ENCODE data around the gene GRM6.

The GRM6 gene

GRCh38 chr5:178994580-178995340 is at the start of gene GRM6:
Gene GRM6 (minus strand): TSS chr5:178995320. CDS start chr5:178994944, 376 bp downstream.
- peak; percentile 54 for DNase-seq

- no peak for DNase-seq
These were observed 49.6 kb upstream of the GRM6 start for GRCh38 chr5:179044765-179045164.

DNA sequence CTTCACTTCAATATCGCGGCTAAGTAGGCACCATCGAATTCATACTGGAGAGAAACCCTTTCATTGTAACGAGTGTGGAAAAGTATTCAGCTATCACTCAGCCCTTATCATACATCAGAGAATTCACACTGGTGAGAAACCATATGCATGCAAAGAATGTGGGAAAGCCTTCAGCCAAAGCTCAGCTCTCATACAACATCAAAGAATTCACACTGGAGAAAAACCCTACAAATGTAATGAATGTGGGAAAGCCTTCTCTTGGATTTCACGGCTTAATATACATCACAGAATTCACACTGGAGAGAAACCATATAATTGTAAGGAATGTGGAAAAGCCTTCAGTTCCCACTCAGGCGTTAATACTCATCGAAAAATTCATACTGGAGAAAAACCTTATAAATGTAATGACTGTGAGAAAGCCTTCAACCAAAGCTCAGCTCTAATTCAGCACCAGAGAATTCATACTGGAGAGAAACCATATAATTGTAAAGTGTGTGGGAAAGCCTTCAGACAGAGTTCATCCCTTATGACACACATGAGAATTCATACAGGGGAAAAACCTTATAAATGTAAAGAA is 38.0 kb upstream of the GRM6 start:
- no peak for DNase-seq

- peak; percentile 98 for DNase-seq
These were observed 28.5 kb upstream of the GRM6 start, which contains the start of gene ZNF879 for GRCh38 chr5:179023528-179024189. Gene ZNF879 (plus strand): TSS chr5:179023804. CDS start chr5:179025005, 1,201 bp downstream.

GRCh38 chr5:179008667-179009066 is 13.5 kb upstream of the GRM6 start:
- no peak for DNase-seq

GRCh38 chr5:179006564-179006963 is 11.4 kb upstream of the GRM6 start:
- no peak for DNase-seq

DNA sequence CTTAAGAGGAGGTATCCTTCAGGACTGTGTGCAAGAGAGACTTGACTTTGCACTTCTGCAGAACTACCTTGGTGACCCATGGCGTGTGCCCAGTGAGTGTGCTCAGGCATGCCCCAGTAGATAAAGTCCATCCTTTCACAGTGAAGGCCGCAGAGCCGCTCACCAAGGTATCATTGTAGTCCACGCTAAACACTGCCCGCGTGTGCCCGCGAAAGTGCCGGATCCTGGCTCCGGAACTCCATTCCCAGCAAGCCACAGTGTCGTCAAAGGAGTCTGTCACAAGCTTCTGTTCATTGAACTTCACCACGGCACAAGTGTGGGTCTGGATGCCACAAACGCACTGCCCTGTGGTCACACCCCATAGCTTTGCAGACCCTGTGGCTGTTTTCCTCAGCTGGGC is 3.3 kb upstream of the GRM6 start:
- DNase-seq, result no peak

- no peak for DNase-seq
These were observed 2.1 kb upstream of the GRM6 start for GRCh38 chr5:178997191-178997590.

DNA sequence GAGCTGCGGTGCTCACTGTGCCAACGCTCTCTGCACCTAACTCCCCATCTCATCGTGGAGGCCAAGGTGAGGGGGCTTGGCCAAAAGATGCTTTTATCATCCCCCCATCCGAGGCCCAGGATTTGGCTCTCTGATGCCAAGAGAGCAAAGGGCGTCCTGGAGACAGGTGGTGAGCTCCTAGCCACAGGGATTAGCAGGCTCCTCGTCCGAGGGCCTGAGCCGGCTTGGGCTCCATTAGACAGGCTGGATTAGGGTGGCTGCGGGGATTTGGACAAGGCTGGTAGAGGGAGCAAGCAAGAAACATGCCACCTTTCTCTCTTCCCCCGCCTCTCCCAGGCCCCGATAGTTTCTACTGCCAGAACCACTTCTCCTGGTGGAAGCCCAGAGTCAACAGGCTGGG is 1.0 kb upstream of the GRM6 start:
- DNase-seq, result peak; percentile 2

GRCh38 chr5:178995341-178995690 is 196 bp upstream of the GRM6 start:
- no peak for DNase-seq

DNA sequence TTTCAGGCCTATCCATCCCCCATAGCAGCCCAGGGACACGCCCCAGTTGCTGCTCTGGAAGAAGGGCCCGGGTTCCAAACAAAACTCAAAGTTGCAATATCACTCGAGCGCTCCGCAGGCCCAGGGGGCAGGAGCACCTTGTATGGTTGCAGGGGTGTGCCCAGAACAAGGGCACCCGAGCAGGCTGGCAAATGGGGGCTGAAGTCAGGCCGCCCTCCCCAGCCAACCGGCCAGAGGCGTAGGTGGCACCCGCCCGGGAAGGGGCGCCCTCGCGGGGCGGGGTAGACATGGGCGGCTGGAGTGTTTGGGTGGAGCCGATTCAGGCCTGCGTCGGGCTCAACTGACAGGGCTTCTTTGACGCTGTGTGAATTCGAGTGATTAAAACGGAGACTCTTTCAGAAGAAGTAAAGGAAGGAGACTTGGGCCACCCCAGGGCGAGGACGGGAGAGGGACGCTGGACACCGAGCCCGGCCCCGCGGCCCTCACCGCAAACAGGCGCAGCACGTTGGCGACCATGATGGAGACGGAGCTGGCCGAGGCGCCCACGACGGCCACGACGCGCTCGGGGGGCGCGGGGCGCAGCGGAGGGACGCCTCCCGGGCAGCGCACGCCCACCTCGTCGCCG is 1.1 kb downstream of the GRM6 start:
- DNase-seq, result no peak

DNA sequence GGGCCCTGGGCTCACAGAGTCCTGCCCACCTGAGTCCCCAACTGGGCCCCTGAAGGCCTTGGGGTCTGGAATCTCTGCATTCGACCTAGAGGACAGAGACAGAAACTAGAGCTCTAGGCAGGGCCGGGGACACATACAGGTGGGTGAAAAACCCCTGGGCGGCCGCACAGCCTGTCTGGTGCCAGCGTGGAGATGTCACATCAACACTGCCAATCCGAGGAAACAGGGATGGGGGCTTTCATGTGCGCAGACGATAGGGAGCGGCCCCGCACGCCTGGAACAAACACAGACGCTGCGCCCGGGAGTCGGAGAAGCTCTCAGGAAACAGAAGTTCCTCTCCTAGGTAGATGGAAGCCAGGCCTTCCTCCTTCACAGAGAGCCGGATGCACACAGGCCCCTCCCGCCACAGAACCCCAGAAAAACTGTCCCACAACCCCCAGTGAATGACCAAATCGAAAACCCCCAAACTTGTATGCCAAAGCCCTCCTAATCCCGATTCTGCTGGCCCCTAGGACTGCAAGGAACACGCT is 1.8 kb downstream of the GRM6 start:
- DNase-seq, result no peak

DNA sequence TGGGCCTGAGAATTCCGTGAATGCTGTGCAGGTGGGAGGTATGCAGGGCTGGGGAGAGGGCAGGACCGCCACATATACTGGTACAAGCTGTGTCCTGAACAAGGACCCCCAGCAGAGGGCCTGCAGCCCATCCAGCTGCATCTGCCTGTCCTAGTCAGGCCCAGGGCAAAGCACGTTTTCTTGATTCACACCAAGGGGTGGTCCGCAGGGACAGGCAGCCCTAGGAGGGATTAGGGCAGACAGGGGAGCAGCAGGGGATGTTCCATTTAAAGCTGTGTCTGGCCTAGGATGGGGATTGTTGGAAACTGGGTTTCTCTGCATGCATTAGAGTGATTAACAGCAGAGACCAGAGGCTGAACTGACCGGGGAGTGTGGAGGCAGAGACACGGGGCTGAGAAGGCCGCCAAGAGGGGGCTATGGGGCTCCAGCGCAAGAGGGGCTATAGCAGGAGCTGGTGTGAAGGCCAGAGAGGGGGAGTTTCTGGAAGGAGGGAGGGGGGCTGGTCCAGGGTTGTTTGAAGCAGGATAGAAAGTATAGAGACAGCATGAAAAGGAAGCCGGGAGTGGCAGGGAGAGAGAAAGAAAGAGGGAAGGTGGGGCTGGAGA is 2.7 kb downstream of the GRM6 start:
- no peak for DNase-seq

DNA sequence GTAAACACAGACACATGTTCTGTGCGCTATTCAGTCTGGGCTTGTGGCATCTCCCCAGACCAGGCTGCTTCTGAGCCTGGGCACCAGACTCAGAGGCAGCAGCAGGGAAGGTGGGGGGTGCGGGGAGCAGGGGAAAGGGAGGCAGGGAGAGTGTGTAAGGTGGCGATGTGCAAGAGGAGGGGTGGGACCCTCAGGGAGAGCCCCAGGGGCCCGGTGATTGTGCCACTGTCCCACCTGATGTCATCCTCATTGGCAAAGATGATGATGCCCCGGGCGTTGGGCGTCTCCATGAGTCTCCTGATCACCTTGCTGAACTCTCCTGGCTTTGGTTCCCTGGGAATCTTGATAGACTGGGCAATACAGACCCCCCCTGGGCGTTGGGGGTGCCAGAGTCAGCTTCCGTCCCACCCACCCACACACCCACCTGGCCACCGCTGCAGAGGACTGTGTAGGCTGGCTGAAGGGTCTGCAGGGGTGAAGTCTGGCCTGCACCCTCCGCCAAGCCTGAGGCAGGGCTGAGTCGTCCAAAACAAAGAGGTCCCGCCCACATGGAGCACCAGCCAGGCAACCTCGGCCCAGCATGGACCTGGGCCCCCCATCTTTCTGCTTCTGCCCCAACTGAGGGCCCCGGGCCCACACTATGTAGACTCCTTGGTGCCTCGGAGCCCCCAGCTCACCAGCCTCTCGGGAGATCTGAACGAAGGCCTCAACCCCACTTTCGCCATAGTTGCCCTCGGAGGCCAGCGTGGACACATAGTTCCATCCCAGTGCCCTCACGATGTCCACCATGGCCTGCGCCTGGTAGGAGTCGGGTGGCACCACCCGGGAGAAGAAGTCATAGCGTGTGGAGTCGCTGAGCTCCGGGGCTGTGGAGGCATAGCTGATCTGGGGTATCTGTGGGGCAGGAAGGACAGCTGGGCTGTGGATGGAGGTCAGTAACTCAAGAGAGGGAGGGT is 3.7 kb downstream of the GRM6 start:
- no peak for DNase-seq

DNA sequence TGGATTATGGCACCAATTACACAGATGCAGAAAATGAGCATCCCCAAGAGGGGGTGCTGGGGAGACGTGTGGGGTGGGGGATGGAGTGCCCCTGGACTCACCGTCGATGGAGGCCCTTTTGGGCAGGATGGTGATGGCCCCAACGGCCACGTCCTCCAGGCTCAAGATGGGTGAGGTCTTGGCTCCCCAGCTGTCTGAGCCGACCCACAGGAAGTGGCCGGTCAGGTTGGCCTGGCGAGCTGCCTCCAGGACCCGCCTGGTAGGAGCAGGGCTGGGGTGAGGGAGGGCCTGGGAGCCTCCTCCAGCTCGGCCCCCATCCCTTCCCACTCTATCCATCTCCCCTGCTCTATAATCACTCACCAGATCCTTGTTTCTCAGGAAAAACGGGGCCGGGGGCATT is 4.6 kb downstream of the GRM6 start:
- no peak for DNase-seq

DNA sequence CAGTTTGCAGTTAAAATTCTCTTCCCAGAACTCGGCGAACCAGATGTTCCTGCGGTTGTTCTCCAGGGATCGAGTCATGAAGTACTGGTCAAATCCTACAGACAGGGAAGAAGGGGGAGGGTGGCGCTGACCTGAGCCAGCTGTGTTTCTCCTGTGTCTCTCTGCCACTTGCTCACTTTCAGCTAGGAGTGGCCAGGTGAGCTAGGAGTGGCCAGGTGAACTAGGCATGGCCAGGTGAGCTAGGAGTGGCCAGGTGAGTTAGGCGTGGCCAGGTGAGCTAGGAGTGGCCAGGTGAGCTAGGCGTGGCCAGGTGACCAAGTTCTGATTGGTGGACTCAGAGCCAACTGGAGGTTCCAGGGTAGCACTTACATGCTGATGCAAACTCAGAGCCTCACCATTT is 5.8 kb downstream of the GRM6 start:
- DNase-seq, result no peak

- DNase-seq, result no peak
These were observed 6.5 kb downstream of the GRM6 start for GRCh38 chr5:178988436-178989220.

- no peak for DNase-seq
These were observed 8.7 kb downstream of the GRM6 start for GRCh38 chr5:178986326-178986960.

DNA sequence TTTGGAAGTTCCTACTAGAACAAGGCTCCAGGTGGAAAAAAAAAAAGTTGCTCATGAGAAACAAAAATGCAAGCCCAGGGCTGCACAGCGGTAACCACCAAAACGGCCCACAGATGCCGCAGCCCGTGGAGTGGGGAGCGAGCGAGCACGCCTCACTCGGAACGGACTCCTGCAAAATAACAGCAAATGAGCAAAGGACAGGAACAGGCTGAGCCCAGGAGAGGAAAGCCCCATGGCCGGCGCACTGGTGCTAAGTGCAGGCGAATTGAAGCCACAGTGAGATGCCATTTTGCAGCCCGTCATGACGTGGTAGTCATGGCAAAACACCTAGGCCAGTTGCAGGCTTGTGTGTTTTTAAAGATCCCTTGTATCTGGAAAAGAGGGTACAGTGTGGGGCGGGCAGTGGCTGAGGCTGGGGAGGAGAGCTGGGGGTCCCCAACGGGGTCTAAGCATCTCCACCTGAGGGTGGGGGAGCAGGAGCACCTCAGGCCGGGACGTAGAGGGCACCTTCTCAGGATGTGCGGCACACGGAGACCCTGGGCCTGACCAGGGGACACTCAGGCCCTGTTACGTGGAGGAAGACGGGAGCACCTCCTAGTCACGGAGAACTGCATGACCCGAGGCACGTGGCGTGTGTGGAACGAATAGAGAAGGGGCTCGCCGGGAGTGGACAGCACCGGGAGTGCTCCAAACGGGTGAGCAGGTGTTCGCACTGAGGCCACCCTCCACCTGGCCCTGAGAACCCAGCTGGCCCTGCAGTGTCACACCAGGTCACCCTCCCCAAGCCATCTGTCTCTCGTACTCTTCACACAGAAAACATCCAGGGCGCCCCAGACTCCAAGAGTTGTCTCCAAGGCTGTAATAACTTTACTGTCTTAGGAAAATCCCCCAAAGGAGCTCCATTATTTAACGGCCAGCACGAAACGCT is 10.7 kb downstream of the GRM6 start:
- DNase-seq, result no peak

Measured in eye (tissue), 1 donor.